Fibroblast of peridontal ligament (primary cell): ENCODE measurements around the gene CNIH3.
"Not testable (repeated sequence)": the region's sequence is repeated elsewhere in the genome, so short reads cannot be mapped to it uniquely, and the experiment has no call there.

Experiments used
- DNase-seq: peaks from one replicate; pipeline ENCODE4 v3.0.0-alpha.2; 2010; ENCODE audit errors: extremely low read depth

Gene CNIH3

GRCh38 chr1:224615861-224616755 lies at the start of gene CNIH3:
Gene CNIH3 (plus strand): TSS chr1:224616317. CDS start chr1:224617175, 858 bp downstream.
- peak; percentile 80 for DNase-seq

DNA sequence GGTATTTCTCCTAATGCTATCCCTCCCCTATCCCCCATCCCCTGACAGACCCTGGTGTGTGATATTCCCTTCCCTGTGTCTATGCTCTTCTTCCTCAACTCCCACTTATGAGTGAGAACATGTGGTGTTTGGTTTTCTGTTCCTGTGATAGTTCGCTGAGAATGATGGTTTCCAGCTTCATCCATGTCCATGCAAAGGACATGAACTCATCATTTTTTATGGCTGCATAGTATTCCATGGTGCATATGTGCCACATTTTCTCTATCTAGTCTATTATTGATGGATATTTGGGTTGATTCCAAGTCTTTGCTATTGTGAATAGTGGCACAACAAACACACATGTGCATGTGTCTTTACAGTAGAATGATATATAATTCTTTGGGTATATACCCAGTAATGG lies 49.6 kb upstream of the CNIH3 start:
- DNase-seq: not testable (repeated sequence)

DNA sequence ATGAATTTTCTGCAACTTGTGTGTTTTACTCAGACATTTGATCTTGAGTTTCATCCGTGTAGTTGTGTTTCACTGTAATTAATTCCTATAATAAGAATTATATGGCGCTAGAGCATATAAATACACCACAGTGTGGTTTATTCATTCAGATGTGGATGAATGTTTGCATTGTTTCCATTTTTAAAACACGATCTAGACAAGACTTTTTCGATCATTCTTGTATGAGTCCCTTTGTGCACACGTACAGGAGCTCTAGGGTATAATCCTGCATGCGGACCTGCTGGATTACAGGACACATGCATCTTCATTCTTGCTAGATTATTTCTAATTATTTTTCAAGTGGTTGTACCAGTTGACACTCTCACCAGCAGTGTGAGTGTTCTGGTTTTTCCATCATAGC lies 46.8 kb upstream of the CNIH3 start:
- no peak for DNase-seq

DNA sequence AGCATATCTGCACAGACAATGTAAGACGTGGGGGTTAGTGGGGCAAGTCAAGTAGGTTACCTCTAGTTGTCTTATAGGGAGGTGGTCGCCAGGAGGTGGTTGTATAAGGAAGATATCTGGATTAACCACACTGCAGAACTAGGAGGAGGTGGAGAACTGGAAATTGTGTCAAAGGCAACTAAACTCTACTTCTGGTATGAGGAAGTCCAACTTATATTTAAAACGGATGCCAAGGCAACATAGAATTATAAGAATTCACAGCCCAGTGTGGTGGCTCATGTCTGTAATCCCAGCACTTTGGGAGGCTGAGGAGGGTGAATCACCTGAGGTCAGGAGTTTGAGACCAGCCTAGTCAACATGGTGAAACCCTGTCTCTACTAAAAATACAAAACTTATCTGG lies 44.1 kb upstream of the CNIH3 start:
- DNase-seq: not testable (repeated sequence)

- DNase-seq: peak; percentile 68
These were observed 36.6 kb upstream of the CNIH3 start for GRCh38 chr1:224579526-224579925.

DNA sequence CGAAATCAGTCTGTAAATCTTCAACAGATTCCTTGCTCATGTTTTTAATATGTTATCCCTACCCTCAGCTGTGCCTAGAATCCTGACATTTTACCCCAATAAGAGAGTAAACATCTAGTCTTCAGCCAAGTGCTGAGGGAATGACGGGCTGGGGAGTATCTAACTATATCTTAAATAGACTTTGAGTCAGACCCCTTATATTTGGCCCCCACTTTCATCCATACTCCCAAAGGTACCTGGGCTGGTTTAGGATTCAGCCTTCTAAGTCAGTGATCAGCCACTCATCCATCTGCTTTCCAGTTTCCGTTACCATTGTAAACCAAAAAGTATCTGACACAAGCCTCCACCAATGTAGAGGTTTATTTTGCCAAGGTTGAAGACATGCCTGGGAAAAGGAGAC lies 36.1 kb upstream of the CNIH3 start:
- no peak for DNase-seq

GRCh38 chr1:224582041-224582440 lies 34.1 kb upstream of the CNIH3 start:
- no peak for DNase-seq

DNA sequence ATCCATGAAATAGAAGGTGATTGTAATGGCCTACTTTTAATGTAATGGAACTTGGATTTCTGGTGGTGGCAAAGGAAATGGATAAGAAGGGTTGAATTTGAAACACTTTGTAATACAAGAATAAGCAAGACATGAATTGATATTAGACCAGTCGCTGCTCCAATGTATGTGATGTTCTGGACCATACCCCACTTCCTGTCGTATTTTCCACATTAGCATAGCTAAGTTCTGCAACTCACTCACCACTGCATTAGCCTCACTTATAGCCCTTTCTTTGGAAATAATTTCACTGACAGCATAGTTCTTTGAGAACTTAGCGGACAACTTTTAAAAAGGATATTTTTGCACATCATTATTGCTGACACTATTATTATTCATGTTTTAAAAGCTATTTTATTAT lies 32.3 kb upstream of the CNIH3 start:
- no peak for DNase-seq

- no peak for DNase-seq
These were observed 31.1 kb upstream of the CNIH3 start for GRCh38 chr1:224585051-224585450.

GRCh38 chr1:224587051-224587450 lies 29.1 kb upstream of the CNIH3 start:
- no peak for DNase-seq

- no peak for DNase-seq
These were observed 27.6 kb upstream of the CNIH3 start for GRCh38 chr1:224588515-224588914.

DNA sequence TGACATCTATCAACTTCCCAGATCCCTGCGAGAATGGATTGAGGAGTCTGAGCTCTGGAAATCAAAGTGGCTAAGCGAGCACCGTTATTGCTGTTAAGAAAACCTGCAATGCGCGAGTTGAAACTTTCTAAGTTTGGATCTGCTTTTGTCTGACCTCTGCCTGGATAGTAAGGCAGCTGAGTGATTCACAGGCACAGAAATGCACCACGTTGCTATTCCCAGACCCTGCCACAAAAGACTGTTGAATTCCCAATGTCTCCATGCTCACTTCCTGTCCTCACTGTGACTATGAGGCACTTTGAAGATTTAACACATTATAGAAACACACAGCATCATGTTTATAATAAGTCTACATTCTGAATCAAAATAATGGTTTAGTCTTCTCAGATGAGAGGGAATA lies 27.1 kb upstream of the CNIH3 start:
- DNase-seq: no peak

DNA sequence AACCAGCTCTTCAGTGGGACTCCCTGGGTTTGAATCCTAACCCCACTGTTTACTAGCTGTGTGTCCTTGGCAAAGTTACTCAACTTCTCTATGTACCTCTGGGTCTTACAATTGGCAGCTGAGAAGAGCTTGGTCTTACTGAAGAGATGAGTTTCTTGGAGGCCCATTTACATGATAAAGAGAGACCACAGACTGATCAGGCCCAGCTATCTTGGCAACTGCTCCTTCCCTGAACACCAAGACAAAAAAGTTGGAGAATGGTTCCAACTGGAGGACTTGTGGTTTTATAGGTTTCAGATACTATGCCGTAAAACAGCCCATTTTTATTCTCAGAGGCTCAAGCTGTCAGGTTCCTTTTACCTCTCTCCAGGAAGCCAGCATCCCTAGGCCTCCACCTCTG lies 24.8 kb upstream of the CNIH3 start:
- DNase-seq: no peak

- peak; percentile 96 for DNase-seq
These were observed 23.2 kb upstream of the CNIH3 start for GRCh38 chr1:224592636-224593582.

DNA sequence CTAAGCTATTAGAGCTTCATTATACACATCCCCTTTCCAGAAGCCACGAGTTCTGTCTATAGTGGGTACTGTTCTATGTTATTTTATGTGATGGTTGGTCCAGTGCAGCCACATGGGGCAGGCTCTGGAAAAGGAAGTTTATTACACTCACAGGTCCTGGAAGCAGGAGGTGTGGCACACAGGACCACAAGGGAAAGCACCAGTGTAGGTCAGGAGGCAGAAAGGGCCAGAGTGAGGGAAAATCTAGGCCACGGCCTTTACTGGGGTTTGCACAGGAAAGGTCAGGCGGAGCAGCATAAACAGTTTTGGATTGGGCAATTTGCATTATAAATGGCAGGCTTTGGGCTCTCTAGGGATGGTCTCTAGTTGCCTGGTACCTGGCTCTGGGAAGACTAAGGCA lies 21.8 kb upstream of the CNIH3 start:
- DNase-seq: no peak

- peak; percentile 8 for DNase-seq
These were observed 21.3 kb upstream of the CNIH3 start for GRCh38 chr1:224594851-224595250.

DNA sequence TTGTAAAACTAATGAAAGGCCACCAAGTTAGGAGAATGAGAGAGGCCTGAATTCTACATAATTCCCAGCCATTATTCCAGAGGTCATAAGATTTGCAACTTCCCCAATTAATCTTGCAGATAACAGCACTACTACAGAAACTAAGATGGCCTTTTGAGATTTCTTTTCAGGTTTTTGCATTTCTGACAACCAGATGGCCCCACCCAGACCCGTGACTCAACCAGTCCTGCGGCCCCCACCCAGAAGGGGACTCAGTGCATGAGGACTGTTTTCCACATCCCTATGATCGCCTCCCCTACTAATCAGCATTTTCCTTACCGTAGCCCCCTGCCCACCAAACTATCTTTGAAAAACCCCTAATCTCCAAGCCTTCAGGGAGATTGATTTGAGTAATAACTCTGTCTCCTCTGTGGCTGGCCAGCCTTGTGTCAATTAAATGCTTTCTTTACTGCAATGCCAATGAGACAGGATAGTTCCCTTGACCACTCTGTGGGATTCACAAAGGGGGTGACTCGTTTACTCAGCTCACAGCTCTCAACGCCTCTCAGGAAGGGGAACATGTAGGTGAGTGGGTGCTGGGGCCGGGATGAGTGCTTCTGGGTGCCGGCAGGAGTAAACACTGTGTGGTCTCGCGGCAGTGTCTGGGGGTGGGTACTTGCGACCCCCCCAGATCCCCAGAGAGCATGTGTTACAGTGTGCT lies 10.5 kb upstream of the CNIH3 start:
- DNase-seq: no peak

GRCh38 chr1:224607188-224608148 lies 8.6 kb upstream of the CNIH3 start:
- no peak for DNase-seq

DNA sequence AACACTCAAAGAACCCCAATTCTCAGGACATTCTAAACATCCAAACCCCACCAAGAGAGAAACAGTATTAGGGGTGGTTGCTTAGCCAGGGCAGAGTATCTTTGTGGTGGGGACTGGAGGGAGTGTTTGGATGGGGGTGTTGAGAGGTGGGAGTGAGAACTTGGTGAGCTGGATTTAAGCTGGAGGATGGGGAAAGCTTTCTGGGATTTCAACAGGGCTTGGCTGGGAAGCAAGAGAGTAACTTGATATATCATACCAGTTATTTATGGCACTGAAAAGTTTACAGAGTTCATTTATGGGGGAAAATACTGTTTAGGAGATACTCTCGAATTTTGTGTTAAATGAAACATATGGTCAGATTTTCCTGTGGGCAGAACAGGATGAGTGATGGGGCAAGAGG lies 6.8 kb upstream of the CNIH3 start:
- peak; percentile 82 for DNase-seq

- DNase-seq: no peak
These were observed 3.9 kb upstream of the CNIH3 start for GRCh38 chr1:224612246-224612645.

DNA sequence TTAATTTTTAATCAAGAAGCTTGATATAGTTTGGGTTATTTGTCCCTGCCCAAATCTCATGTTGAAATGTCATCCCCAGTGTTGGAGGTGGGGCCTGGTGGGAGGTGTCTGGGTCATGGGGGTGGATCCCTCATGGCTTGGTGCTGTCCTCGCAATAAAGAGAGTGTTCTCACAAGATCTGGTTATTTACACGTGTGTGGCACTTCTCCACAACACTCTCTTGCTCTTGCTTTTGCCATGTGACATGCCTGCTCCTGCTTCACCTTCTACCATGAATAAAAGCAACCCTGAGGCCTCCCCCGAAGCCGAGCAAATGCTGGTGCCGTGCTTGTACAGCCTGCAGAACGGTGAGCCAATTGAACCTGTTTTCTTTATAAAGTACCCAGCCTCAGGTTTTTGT lies 2.6 kb upstream of the CNIH3 start:
- no peak for DNase-seq
